Measurements from ENCODE around the gene TMEM88.
"Not testable (repeated sequence)": the region's sequence is repeated elsewhere in the genome, so short reads cannot be mapped to it uniquely, and the experiment has no call there.

TMEM88 gene

GRCh38 chr17:7856811-7857712 is 2.2 kb downstream of the TMEM88 start, which contains the start of gene NAA38:
NAA38 (minus strand) TSS chr17:7857559; CDS start chr17:7857463, 96 bp downstream.
- DNase-seq, result peak; percentile 99 to 100

- peak; percentile 97 to 98 for DNase-seq
Observed at GRCh38 chr17:7857713-7858521, 3.1 kb downstream of the TMEM88 start, which contains the start of gene CYB5D1. CYB5D1 (plus strand) TSS chr17:7858003; CDS start chr17:7858135, 132 bp downstream.

GRCh38 chr17:7858522-7858810 is 3.6 kb downstream of the TMEM88 start:
- DNase-seq, result peak; percentile 45 to 74

- no peak for DNase-seq
Observed at GRCh38 chr17:7859028-7859427, 4.2 kb downstream of the TMEM88 start.

- peak; percentile 47 to 61 for DNase-seq
Observed at GRCh38 chr17:7862692-7863437, 8.0 kb downstream of the TMEM88 start.

- not testable (repeated sequence) for DNase-seq
Observed at GRCh38 chr17:7864384-7864783, 9.5 kb downstream of the TMEM88 start.

GRCh38 chr17:7864995-7865650 is 10.3 kb downstream of the TMEM88 start:
- DNase-seq, result no peak

GRCh38 chr17:7867881-7868329 is 13.0 kb downstream of the TMEM88 start:
- DNase-seq, result no peak

- DNase-seq, result no peak
Observed at GRCh38 chr17:7873051-7873450, 18.2 kb downstream of the TMEM88 start.

GRCh38 chr17:7875804-7876370 is 21.0 kb downstream of the TMEM88 start:
- DNase-seq, result no peak

GRCh38 chr17:7878234-7878633 is 23.4 kb downstream of the TMEM88 start:
- no peak for DNase-seq

GRCh38 chr17:7880076-7880868 is 25.4 kb downstream of the TMEM88 start:
- DNase-seq, result no peak

- peak; percentile 77 to 79 for DNase-seq
Observed at GRCh38 chr17:7881276-7882054, 26.6 kb downstream of the TMEM88 start.

- peak; percentile 82 to 87 for DNase-seq
Observed at GRCh38 chr17:7882068-7882467, 27.2 kb downstream of the TMEM88 start.

- peak in 1 of 2 experiments; percentile 50 for DNase-seq
Observed at GRCh38 chr17:7882629-7883028, 27.8 kb downstream of the TMEM88 start.

GRCh38 chr17:7883781-7884386 is 29.0 kb downstream of the TMEM88 start:
- peak; percentile 34 to 55 for DNase-seq

GRCh38 chr17:7884581-7885366 is 29.9 kb downstream of the TMEM88 start:
- no peak for DNase-seq

GRCh38 chr17:7885367-7886226 is 30.7 kb downstream of the TMEM88 start:
- peak; percentile 34 to 59 for DNase-seq
